HG03457 (cell line): ENCODE data around the gene HACE1.
A peak's percentile ranks its signal among the peaks of the same experiment; 100 is the strongest.

Experiments used
- ATAC-seq: cut with Tn5 transposase; IDR thresholded peaks from one replicate; pipeline ENCODE4 v1.9.1; 2021; ENCODE audit warnings: moderate number of reproducible peaks; ENCODE audit not compliant: unreplicated experiment

The HACE1 gene

DNA sequence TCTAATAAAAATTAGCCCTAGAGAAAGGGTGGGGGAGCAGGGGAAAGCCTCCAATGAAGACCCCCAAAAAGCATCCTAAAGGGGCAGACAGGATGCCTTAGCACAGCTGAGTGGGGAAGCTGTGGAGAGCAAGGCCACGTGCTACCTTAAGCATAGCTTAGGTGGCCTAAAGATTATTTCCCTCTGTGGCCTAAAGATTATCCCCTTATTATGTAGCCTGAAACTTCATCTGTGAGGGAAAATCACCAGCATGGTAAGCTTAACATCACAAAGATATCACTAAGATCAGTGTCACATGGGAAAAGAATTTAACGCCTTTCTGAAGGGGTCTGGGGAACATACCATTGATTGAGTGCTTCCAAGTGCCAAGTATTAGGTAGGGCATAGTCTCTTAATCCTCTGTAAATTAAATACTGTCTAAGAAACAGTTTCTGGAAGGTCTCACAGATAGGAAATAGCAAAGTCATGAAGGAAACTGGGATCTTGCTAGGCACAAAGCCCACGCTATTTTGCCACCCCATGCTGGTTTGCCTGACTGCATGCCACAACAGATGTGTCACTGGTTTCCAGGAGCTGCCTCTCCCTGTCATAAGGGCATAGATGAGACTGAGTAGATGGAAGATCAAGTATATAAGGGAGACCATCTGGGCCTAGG, 170.0 kb downstream of the HACE1 start:
- ATAC-seq = no peak

DNA sequence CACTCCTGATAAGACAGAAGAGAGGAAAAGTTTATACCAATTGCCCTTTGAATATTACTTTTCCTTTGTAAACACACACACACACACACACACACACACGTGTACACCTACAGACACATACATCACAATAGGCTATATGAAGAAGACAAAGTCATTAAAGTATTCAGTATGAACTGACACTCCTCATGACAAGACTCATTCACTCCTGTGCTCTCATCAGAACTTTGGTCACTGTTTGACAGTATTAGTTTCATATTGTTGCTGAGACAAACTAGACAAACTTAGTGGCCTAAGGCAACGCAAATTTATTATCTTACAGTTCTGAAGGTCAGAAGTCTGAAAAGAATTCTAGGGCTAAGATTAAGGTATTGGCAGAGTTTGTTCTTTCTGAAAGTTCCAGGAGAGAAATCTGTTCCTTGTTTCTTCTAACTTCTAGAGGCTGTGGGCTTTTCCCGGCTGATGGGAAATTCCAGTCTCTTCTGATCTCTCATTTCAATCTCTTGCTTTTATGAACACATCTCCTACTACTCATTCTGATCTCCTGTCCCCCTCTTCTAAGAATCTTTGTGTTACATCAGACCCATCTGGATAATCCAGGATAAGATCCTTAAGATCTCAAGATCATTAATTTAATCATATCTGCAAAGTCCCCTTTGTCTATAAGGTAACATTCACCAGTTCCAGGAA, 171.3 kb downstream of the HACE1 start:
- no peak for ATAC-seq

DNA sequence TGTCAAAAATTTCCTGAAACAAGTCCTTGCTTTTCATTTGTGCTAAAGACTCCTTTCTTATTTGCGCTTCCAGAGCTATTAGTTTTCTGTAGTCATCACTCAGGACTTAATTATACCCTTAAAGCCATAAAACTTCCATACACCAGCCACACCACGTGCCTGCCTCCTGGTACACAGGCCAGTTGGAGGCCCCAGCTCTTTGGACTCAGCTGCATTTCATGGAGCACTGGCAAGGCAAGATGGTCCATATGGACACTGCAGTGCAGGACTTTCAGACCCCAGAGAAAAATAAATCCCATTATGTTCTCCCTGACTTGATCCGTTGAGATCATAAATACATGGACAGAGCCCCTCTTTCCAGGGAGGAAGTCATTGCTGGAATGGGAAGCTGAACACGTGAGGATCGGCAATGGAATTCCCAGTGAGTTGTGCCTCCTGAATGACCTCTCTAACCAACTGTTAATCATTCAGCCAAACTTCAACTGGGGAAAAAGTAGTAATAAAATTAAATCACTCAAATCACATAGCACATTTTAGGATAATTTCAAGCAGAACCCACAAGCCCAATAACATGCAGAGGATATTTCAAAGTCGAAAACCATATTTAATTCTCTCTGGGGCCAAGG, 173.1 kb downstream of the HACE1 start:
- no peak for ATAC-seq

DNA sequence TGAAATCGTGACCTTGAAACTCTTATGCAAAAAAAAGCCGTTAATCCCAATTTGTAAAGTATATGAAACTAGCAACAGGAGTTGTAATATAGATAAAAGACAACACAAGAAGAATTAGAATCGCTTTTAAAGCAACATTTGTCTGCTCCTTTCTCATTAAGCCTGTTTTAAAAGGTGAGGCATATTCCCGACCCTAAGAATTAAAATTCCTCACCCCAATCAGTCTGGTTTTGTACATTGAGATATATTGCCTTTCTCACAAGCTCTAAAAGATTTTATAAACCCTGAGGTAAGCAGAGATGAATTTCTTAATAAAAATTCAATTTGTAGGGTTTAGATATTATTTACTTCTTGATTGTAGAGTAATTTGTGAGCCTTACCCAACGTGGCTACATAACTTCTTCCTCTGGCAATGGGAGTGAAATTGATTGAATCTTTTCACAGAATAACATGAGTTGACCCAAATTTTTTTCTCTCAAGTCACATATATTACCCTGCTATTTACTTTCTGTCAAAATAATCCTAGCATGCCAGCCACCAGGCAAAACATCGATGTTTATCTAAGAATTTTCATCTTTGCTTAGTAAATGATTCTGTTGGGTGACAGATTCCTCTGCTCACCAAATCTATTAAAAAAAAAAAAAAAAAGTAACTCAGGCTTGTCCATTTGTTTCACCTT, 173.7 kb downstream of the HACE1 start:
- ATAC-seq = no peak

DNA sequence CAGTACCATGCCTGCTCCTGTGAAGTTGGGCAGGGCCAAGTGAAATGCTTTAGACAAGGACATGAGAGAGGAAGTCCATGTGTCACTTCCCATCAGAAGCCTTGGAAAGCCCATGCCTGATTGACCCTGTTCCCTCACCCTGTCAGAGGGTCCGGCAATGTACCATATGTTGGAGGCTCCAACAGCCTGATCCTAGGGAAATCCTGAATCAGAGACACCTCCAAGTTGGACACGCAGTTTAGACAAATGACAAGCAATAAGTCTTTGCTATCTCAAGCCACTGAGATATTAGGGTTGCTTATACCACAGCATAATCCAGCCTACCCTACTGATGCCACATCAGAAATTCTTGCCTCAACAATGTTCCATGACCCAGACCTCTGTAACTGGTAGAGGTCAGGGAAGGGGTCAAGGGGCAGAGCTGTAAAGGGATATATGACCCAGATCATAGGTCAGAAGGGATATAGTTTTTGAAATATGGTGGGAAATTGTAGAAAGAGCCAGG, 174.8 kb downstream of the HACE1 start:
- no peak for ATAC-seq

DNA sequence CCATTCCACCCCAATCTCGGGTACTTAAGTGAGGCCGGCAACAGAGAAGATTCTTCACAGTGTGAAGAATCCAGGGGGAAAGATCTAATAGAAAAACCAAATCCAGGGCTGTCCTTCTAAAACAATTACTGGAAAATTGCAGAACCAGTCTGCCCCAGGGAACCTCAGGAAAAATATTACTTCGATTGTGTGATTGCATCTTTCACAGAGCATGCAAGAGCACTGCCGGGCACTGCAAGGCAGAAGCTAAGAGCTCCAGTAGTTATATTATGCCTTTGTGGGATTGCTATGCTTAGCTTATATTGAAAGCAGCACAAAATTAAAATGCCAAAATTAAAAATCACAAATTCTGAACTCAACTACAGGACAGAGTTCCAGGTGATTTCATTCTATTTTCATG, 175.9 kb downstream of the HACE1 start:
- ATAC-seq = no peak

DNA sequence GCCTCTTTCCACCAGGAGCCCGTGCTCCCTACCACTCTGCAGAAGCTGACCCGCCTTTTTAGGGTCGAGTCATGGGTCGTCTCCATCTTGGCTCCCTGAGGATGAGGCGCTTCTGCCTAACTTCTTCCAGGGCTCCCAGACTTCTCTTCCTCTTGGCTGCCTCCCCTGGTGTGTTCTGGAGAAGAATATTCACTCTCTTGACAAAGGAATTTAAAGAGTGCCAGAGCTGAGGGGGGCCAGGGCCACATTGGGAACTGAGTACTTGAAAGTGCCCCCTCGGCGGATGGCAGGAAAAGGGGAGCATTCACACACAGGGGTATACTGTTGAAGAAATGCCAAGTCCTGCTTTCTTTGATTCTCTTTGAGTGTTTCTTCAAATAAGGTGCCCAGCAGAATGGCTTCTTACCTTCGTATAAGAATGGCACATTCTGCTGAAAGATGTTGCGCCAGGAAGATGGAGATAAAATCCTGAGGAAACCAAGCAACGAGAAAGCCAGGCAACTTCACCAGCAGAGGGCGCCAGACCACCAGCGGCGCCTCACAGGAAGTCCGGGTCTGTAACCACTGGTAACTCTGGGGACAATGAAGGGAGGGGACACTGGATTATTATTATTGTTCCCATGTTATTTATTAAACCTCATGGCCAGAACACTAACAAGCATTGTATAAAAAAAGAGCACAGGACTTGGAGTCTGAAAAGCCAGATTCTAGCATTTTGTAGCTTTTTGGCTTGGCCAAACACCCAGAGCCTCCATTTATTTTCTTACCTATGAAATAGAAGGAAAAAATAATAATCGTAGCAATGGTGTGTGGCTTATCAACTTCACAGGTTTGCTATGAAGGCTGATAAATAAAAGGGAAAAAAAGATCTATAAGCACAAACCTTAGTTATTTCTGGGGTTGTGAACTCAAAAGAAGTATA, 176.7 kb downstream of the HACE1 start:
- peak; percentile 82 for ATAC-seq

DNA sequence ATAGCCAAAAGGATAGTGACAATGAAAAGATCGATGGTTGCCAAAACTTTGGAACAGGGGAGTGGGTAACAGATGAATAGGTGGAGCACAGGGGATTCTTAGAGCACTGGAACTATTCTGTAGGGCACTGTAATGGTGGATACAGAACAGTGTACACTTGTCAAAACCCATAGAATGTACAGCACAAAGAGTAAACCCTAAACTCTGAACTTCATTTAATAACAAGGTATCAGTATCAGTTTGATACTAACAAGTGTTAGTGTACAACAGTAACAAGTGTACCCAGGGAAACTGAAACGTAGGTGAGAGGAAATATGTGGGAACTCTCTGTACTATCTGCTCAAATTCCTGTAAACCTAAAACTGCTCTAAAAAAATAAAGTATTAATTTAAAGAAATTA, 179.2 kb downstream of the HACE1 start:
- no peak for ATAC-seq

DNA sequence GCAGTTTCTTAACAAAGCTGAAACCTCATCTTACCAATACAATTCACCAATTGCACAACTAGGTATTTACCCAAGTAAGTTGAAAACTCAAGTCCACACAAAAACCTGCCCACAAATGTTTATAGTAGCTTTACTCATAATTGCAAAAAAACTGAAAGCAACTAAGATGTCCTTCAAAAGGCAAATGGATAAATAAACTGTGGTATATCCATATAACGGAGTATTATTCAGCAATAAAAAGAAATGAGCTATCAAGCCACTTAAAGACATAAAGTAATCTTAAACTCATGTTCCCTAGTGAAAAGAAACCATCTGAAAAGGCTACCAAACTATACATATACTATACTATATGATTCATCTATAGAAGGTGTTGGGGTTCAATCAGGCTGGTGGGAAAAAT, 179.7 kb downstream of the HACE1 start:
- no peak for ATAC-seq
